A549 (cell line): ENCODE results near the gene ACD. TPM values are rescaled to one million over a fixed set of nuclear protein-coding genes. Genes with fewer than 3 reads are reported as not detected.

ENCODE experiments used
- ATAC-seq, 2 experiments: fragments of 200-7000 bp in 1 of 2; fragments of >200 bp in 1 of 2; cut with Nextera tagmentation in 1 of 2; cut with Tn5 transposase in 1 of 2; 3 replicates each; pipeline versions ENCODE4 v1.8.0 to v1.9.1; 2018 to 2020; ENCODE audit warnings: mild to moderate bottlenecking in 1 of 2, moderate library complexity in 1 of 2
- CTCF ChIA-PET: fragments of 300-600 bp; sonication (Branson Sonifier 250); formaldehyde crosslinking; extraction: SDS; loops from one replicate; lab custom pipeline; 2021; ENCODE audit warnings: antibody characterized with exemption, inconsistent platforms; lab: Yijun Ruan, JAX
- POLR2A ChIA-PET: fragments of 350-600 bp; formaldehyde crosslinking; extraction: SDS; loops from one replicate; lab custom pipeline; 2021; ENCODE audit warnings: antibody characterized with exemption, inconsistent platforms; lab: Yijun Ruan, JAX
- DNase-seq, 2 experiments: peaks; one replicate each; pipeline versions ENCODE4 v3.0.0 to v3.0.0-alpha.2; 2011 to 2016; ENCODE audit warnings: low read depth in 1 of 2, low spot score in 1 of 2
- FAIRE-seq: peaks from 2 replicates; lab custom pipeline; 2011; peaks lifted over from hg19 to GRCh38; lab: Jason Lieb, UNC
- H3K27ac ChIP-seq, 2 experiments: fragments of >200 bp; sonication (Bioruptor Twin); formaldehyde crosslinking; 3 replicates each; pipeline ENCODE4 v1.5.1; 2016 to 2017
- H3K4me1 ChIP-seq: fragments of >200 bp; sonication (Bioruptor Twin); formaldehyde crosslinking; 3 replicates; pipeline ENCODE4 v1.6.1; 2016
- H3K4me2 ChIP-seq: fragments of >200 bp; sonication (Bioruptor Twin); formaldehyde crosslinking; 3 replicates; pipeline ENCODE4 v1.6.1; 2016
- H3K4me3 ChIP-seq: fragments of >200 bp; sonication (Bioruptor Twin); formaldehyde crosslinking; 3 replicates; pipeline ENCODE4 v1.5.1; 2016
- H3K9me3 ChIP-seq: fragments of >200 bp; sonication (Bioruptor Twin); formaldehyde crosslinking; 3 replicates; pipeline ENCODE4 v1.6.1; 2016
- CHD4 ChIP-seq: fragments of 200-600 bp; sonication (generic); IDR thresholded peaks from 2 replicates; pipeline ENCODE4 v1.6.1; 2016; ENCODE audit warnings: antibody characterized with exemption, mild to moderate bottlenecking, borderline replicate concordance
- EHMT2 ChIP-seq: fragments of 200-600 bp; sonication (generic); IDR thresholded peaks from 2 replicates; pipeline ENCODE4 v1.6.1; 2016; ENCODE audit warnings: antibody characterized with exemption, low read depth, mild to moderate bottlenecking, moderate library complexity
- ESRRA ChIP-seq: fragments of 150-350 bp; IDR thresholded peaks from 2 replicates; pipeline ENCODE4 v1.6.1; 2014; ENCODE audit warnings: mild to moderate bottlenecking, low read length, borderline replicate concordance
- HDAC2 ChIP-seq: fragments of 200-600 bp; sonication (generic); IDR thresholded peaks from 2 replicates; pipeline ENCODE4 v1.6.1; 2016
- HEYL ChIP-seq: fragments of 250-450 bp; sonication (Bioruptor Pico); IDR thresholded peaks from 2 replicates; pipeline ENCODE4 v1.8.0; 2021; ENCODE audit warnings: mild to moderate bottlenecking, moderate library complexity
- HOXB5 ChIP-seq: fragments of 250-450 bp; sonication (Bioruptor Pico); IDR thresholded peaks from 2 replicates; pipeline ENCODE4 v1.5.0; 2020; ENCODE audit warnings: mild to moderate bottlenecking, moderate library complexity
- JUNB ChIP-seq: fragments of >200 bp; sonication (Bioruptor Twin); formaldehyde crosslinking; IDR thresholded peaks from 2 replicates; pipeline ENCODE4 v1.6.1; 2016
- KDM1A ChIP-seq: fragments of 200-600 bp; sonication (generic); IDR thresholded peaks from 2 replicates; pipeline ENCODE4 v1.6.1; 2016; ENCODE audit warnings: low read depth, mild to moderate bottlenecking
- KDM5A ChIP-seq: fragments of 200-600 bp; sonication (generic); IDR thresholded peaks from 2 replicates; pipeline ENCODE4 v1.6.1; 2016; ENCODE audit warnings: antibody characterized with exemption, mild to moderate bottlenecking
- NPAS2 ChIP-seq: fragments of 250-450 bp; sonication (Bioruptor Pico); IDR thresholded peaks from 2 replicates; pipeline ENCODE4 v1.8.0; 2022; ENCODE audit warnings: mild to moderate bottlenecking, moderate library complexity, borderline replicate concordance
- NR3C1 ChIP-seq: fragments of >200 bp; sonication (Bioruptor Twin); formaldehyde crosslinking; IDR thresholded peaks from 3 replicates; pipeline ENCODE4 v1.6.1; 2017
- PHF8 ChIP-seq: fragments of 200-600 bp; sonication (generic); IDR thresholded peaks from 2 replicates; pipeline ENCODE4 v1.6.1; 2016; ENCODE audit warnings: low read depth, mild to moderate bottlenecking, antibody characterized with exemption, moderate library complexity, borderline replicate concordance
- RFX5 ChIP-seq: fragments of 450-650 bp; IDR thresholded peaks from 2 replicates; pipeline ENCODE4 v1.7.1; 2014; ENCODE audit warnings: antibody characterized with exemption, mild to moderate bottlenecking, moderate library complexity
- TFCP2L1 ChIP-seq: fragments of 250-450 bp; sonication (Bioruptor Pico); IDR thresholded peaks from 2 replicates; pipeline ENCODE4 v1.5.0; 2021; ENCODE audit warnings: mild to moderate bottlenecking
- WGBS: methylation state at CpG from one replicate; pipeline ENCODE4 v1.1.6; 2017; ENCODE audit errors: missing lambda C conversion rate; 5-methylcytosine and 5-hydroxymethylcytosine counted together
- polyA plus RNA-seq, 4 experiments: library from polyadenylated mRNA; depleted of rRNA in 3 of 4; stranded (reverse); fragments of >200 nt; fragmentation: RNase III in 1 of 4; extraction: RNeasy Plus Mini Kit Qiagen cat#74134 plus additional on column Dnase treatment in 1 of 4; gene quantifications; 2 replicates in 3 of 4; 3 replicates in 1 of 4; pipeline ENCODE4 v1.2.3, GENCODE V29; 2011 to 2017
- TF ChIP-seq, protein P1 (sequence below): fragments of >200 bp; sonication (Bioruptor Twin); formaldehyde crosslinking; IDR thresholded peaks from 3 replicates; pipeline ENCODE4 v1.5.1; 2016
- TF ChIP-seq, protein P2 (sequence below): IDR thresholded peaks from 2 replicates; pipeline ENCODE4 v1.6.1; 2012
- TF ChIP-seq, protein P3 (sequence below): fragments of 200-600 bp; sonication (generic); IDR thresholded peaks from 2 replicates; pipeline ENCODE4 v1.6.1; 2016; ENCODE audit warnings: antibody characterized with exemption, mild to moderate bottlenecking, moderate library complexity
- TF ChIP-seq, protein P4 (sequence below): fragments of 250-450 bp; sonication (Bioruptor Pico); IDR thresholded peaks from 2 replicates; pipeline ENCODE4 v1.5.0; 2021; ENCODE audit warnings: mild to moderate bottlenecking, moderate library complexity, borderline replicate concordance

Gene ACD
- polyA plus RNA-seq, 2 of the 4 experiments (the other 2 are of a cell fraction) = 19.4 to 26.4 TPM

DNA sequence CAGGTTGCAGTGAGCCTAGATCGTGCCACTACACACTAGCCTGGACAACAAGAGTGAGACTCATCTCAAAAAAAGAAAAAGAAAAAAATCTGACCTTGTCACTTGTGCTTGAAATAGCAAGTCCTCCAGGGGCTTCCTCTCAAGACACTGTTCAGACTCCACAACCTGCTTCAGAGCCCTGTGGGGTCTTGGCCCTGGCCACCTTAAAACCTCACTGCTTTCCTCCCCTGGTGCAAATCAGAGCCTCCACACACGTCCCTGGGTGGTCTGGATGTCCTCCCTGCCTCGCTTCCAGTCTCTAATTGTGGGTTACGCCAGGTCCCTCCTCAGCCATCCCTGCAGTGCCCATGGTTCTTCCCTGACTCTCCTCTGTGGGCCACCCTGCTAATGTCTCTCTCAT is 4.7 kb downstream of the ACD start (continued):
- TF ChIP-seq, protein P1, sequence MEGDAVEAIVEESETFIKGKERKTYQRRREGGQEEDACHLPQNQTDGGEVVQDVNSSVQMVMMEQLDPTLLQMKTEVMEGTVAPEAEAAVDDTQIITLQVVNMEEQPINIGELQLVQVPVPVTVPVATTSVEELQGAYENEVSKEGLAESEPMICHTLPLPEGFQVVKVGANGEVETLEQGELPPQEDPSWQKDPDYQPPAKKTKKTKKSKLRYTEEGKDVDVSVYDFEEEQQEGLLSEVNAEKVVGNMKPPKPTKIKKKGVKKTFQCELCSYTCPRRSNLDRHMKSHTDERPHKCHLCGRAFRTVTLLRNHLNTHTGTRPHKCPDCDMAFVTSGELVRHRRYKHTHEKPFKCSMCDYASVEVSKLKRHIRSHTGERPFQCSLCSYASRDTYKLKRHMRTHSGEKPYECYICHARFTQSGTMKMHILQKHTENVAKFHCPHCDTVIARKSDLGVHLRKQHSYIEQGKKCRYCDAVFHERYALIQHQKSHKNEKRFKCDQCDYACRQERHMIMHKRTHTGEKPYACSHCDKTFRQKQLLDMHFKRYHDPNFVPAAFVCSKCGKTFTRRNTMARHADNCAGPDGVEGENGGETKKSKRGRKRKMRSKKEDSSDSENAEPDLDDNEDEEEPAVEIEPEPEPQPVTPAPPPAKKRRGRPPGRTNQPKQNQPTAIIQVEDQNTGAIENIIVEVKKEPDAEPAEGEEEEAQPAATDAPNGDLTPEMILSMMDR = no peak
- no peak for TF ChIP-seq KDM5A
- no peak for TF ChIP-seq JUNB
- TF ChIP-seq KDM1A = no peak
- no peak for TF ChIP-seq HEYL
- TF ChIP-seq, protein P2, sequence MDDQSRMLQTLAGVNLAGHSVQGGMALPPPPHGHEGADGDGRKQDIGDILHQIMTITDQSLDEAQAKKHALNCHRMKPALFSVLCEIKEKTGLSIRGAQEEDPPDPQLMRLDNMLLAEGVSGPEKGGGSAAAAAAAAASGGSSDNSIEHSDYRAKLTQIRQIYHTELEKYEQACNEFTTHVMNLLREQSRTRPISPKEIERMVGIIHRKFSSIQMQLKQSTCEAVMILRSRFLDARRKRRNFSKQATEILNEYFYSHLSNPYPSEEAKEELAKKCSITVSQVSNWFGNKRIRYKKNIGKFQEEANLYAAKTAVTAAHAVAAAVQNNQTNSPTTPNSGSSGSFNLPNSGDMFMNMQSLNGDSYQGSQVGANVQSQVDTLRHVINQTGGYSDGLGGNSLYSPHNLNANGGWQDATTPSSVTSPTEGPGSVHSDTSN = no peak
- TF ChIP-seq HOXB5 (CRISPR knock-in tag) = no peak
- no peak for TF ChIP-seq CHD4

DNA sequence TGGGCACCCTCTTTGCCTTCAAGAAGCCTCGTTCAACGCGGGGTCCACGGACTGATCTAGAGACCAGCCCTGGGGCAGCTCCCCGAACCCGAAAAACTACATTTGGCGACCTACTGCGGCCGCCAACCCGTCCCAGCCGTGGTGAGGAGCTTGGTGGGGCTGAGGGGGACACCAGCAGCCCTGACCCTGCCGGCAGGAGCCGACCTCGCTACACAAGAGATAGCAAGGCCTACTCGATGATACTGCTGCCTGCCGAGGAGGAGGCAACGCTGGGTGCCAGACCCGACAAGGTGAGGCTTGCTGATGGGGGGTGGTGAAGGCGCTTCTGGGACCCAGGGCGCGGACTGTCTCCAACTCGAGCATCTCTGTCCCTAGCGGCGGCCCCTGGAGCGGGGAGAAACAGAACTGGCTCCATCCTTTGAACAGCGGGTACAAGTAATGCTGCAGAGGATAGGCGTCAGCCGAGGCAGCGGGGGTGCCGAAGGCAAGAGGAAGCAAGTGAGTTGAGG is 5.6 kb downstream of the ACD start:
- no peak overlapping the region for H3K4me3 ChIP-seq
- H3K9me3 ChIP-seq = no peaks in the 10 kb centered on the region
- DNase-seq (no peak), FAIRE-seq (no peak), ATAC-seq (peak in 1 of 2 experiments; percentile 9; a peak in 2 of 6 replicates)
- H3K4me2 ChIP-seq = no peak overlapping the region
- H3K4me1 ChIP-seq = peaks cover 15% of the 10 kb centered on the region; the same call in 2 of the 3 replicates
- TF ChIP-seq HDAC2 (no peak), PHF8 (no peak), RFX5 (no peak), TFCP2L1 (CRISPR knock-in tag) (no peak)
- WGBS = 69% methylated on average over 7 of the region's 30 CpGs
- ChIA-PET CTCF (interaction anchor here (0.5 to 17.9 kb wide), 4 partner anchors 10 to 132 kb away, joined by 4 to 205 read pairs (median 28); partner anchors contain the start of gene CARMIL2), POLR2A (no interaction called here)
- H3K27ac ChIP-seq = no peak overlapping the region

DNA sequence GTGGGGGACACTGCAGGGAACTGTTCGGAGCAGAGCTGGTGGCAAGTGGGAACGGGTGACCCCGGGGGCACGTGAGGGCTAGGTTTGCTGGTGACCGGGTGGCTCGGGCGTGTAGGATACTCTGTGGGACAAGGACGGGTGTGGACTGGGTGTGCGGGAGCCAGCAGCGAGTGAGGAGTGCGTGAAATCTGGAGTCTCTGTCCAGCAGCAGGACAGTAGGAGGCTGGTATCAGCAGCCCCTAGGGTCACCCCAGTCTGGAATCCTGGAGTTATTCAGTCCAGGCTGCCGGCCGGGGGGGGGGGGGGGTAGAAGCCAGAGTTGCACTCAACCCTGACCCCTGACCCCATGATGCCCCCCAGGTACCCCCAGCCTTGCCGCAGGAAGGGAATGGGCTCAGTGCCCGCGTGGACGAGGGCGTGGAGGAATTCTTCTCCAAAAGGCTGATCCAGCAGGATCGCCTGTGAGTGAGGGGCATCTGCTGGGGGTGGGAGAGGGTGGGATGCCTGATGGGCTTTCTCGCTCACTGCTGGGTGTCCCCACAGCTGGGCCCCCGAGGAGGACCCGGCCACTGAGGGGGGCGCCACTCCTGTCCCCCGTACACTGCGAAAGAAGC is 6.2 kb downstream of the ACD start:
- H3K4me1 ChIP-seq = peaks cover 10% of the 10 kb centered on the region; the same call in 2 of the 3 replicates
- no peaks in the 10 kb centered on the region for H3K9me3 ChIP-seq
- H3K4me3 ChIP-seq = peak overlapping the region; percentile 58
- 45% methylated on average over 22 of the region's 25 CpGs for WGBS
- POLR2A ChIA-PET = no interaction called here
- ATAC-seq (peak; percentile 16 to 47; a peak in 3 of 6 replicates), DNase-seq (no peak), FAIRE-seq (no peak)
- peak overlapping the region in 1 of 2 experiments; percentile 46; a peak in 3 of 6 replicates for H3K27ac ChIP-seq
- TF ChIP-seq, protein P3, sequence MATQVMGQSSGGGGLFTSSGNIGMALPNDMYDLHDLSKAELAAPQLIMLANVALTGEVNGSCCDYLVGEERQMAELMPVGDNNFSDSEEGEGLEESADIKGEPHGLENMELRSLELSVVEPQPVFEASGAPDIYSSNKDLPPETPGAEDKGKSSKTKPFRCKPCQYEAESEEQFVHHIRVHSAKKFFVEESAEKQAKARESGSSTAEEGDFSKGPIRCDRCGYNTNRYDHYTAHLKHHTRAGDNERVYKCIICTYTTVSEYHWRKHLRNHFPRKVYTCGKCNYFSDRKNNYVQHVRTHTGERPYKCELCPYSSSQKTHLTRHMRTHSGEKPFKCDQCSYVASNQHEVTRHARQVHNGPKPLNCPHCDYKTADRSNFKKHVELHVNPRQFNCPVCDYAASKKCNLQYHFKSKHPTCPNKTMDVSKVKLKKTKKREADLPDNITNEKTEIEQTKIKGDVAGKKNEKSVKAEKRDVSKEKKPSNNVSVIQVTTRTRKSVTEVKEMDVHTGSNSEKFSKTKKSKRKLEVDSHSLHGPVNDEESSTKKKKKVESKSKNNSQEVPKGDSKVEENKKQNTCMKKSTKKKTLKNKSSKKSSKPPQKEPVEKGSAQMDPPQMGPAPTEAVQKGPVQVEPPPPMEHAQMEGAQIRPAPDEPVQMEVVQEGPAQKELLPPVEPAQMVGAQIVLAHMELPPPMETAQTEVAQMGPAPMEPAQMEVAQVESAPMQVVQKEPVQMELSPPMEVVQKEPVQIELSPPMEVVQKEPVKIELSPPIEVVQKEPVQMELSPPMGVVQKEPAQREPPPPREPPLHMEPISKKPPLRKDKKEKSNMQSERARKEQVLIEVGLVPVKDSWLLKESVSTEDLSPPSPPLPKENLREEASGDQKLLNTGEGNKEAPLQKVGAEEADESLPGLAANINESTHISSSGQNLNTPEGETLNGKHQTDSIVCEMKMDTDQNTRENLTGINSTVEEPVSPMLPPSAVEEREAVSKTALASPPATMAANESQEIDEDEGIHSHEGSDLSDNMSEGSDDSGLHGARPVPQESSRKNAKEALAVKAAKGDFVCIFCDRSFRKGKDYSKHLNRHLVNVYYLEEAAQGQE = peak; percentile 44; the same call in 1 of the 2 replicates
- TF ChIP-seq KDM5A (no peak), ESRRA (no peak), NR3C1 (no peak), NPAS2 (CRISPR knock-in tag) (no peak), EHMT2 (no peak), HOXB5 (CRISPR knock-in tag) (no peak), HEYL (no peak)
- TF ChIP-seq, protein P4, sequence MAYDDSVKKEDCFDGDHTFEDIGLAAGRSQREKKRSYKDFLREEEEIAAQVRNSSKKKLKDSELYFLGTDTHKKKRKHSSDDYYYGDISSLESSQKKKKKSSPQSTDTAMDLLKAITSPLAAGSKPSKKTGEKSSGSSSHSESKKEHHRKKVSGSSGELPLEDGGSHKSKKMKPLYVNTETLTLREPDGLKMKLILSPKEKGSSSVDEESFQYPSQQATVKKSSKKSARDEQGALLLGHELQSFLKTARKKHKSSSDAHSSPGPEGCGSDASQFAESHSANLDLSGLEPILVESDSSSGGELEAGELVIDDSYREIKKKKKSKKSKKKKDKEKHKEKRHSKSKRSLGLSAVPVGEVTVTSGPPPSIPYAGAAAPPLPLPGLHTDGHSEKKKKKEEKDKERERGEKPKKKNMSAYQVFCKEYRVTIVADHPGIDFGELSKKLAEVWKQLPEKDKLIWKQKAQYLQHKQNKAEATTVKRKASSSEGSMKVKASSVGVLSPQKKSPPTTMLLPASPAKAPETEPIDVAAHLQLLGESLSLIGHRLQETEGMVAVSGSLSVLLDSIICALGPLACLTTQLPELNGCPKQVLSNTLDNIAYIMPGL (CRISPR knock-in tag) = no peak
- peak overlapping the region; percentile 99 for H3K4me2 ChIP-seq
- CTCF ChIA-PET = interaction anchor here (0.5 to 17.9 kb wide), 4 partner anchors 9 to 131 kb away, joined by 4 to 205 read pairs (median 28); partner anchors contain the start of gene CARMIL2
